Measurements from ENCODE around the gene TCP11L2.

TCP11L2 gene

DNA sequence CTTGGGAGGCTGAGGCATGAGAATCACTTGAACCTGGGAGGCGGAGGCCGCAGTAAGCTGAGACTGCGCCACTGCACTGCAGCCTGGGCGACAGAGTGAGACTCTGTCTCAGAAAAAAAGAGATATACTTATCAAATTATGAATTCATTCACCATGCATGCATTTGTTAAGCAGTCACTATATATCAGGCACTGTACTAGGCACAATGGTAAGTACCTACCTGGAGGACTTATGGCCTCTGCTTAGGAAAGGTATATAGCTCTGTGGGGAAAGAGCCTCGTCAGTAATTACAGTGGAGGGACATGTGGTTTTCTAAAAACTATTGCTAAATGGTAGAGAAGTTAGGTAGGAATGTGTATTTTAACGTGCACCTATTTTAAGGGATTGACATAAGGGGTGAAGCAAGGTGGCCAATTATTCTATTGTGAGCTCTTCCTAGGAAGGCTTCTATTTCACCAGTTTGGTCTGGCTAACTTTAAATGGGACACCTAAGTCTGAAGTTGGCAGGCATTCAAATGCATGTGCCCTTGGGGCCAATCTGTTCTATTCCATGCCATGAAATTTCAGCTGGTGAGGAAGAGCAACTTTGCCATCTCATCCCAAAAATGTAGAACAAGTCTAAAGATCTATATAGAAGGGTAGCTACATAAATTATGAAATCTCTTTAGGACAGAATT lies 15.0 kb downstream of the TCP11L2 start (continued):
- TF ChIP-seq, protein P1, sequence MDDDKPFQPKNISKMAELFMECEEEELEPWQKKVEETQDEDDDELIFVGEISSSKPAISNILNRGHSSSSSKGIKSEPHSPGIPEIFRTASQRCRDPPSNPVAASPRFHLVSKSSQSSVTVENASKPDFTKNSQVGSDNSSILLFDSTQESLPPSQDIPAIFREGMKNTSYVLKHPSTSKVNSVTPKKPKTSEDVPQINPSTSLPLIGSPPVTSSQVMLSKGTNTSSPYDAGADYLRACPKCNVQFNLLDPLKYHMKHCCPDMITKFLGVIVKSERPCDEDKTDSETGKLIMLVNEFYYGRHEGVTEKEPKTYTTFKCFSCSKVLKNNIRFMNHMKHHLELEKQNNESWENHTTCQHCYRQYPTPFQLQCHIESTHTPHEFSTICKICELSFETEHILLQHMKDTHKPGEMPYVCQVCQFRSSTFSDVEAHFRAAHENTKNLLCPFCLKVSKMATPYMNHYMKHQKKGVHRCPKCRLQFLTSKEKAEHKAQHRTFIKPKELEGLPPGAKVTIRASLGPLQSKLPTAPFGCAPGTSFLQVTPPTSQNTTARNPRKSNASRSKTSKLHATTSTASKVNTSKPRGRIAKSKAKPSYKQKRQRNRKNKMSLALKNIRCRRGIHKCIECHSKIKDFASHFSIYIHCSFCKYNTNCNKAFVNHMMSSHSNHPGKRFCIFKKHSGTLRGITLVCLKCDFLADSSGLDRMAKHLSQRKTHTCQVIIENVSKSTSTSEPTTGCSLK (tag by site-specific recombination; IDR thresholded peaks at IDR 0.05) = no peak
- TF ChIP-seq BCL11A (tag by site-specific recombination; IDR thresholded peaks at IDR 0.05; ENCODE audit: low read depth) = no peak
- TF ChIP-seq ZNF621 (tag by site-specific recombination; IDR thresholded peaks at IDR 0.05) = no peak
- TF ChIP-seq ZXDB (tag by site-specific recombination; IDR thresholded peaks at IDR 0.05) = no peak

DNA sequence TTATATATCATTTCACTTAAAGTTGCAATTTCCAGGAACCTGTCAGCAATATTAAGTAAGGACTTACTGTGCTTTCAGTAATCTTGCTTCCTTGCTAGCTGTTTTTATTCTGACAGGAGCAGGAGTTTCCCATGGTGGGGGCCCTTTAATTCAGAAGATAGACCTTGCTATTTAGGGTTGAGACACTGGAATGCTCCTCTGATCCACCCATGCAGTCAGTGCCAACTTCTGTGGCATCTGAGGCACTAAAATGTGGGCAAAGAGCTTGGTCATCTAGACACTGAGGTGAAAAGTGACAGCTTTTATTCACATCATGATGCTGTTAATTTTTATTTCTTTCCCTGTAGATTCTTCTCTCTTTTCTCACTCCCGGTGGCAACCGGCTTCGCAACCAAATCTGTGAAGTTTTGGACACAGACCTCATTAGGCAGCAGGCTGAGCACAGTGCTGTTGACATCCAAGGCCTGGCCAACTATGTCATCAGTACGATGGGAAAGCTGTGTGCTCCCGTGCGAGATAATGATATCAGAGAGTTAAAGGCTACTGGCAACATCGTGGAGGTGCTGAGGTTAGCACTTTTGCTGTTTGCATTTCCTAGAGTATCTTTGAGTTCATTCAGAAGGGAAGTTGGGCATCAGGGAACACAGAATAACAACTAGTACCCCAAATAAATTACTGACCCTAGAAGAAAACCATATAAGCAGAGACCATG lies 18.8 kb downstream of the TCP11L2 start:
- Histone ChIP-seq H3K4me3 (ENCODE audit: low read depth, low read length) (no peak overlapping the region), H3K4me1 (ENCODE audit: control insufficient read depth, insufficient read depth, low read length) (no peaks in the 10 kb centered on the region), H3K9me3 (ENCODE audit: control insufficient read depth, insufficient read depth, low read depth, low read length) (no peaks in the 10 kb centered on the region), H3K27ac (ENCODE audit: extremely low read depth, low read depth, low read length) (no peak overlapping the region), H3K36me3 (ENCODE audit: control insufficient read depth in 2 of 2, insufficient read depth in 1 of 2, low read length in 2 of 2) (peaks cover 5 to 61% of the 10 kb centered on the region in 2 experiments)
- no peak for TF ChIP-seq ZNF626 (tag by site-specific recombination; IDR thresholded peaks at IDR 0.05)
- TF ChIP-seq ZNF610 (tag by site-specific recombination; IDR thresholded peaks at IDR 0.05; ENCODE audit: borderline replicate concordance) = no peak
- TF ChIP-seq, protein P2, sequence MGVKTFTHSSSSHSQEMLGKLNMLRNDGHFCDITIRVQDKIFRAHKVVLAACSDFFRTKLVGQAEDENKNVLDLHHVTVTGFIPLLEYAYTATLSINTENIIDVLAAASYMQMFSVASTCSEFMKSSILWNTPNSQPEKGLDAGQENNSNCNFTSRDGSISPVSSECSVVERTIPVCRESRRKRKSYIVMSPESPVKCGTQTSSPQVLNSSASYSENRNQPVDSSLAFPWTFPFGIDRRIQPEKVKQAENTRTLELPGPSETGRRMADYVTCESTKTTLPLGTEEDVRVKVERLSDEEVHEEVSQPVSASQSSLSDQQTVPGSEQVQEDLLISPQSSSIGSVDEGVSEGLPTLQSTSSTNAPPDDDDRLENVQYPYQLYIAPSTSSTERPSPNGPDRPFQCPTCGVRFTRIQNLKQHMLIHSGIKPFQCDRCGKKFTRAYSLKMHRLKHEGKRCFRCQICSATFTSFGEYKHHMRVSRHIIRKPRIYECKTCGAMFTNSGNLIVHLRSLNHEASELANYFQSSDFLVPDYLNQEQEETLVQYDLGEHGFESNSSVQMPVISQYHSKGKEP (tag by site-specific recombination; IDR thresholded peaks at IDR 0.05) = no peak
- TF ChIP-seq ZNF19 (tag by site-specific recombination; IDR thresholded peaks at IDR 0.05; ENCODE audit: low read depth) = no peak
- TF ChIP-seq ZNF202 (tag by site-specific recombination; IDR thresholded peaks at IDR 0.05; ENCODE audit: borderline replicate concordance) = no peak
- no peak for TF ChIP-seq ZNF549 (tag by site-specific recombination; IDR thresholded peaks at IDR 0.05)
- TF ChIP-seq ZNF221 (tag by site-specific recombination; IDR thresholded peaks at IDR 0.05; ENCODE audit: borderline replicate concordance) = no peak
- TF ChIP-seq ZNF548 (tag by site-specific recombination; IDR thresholded peaks at IDR 0.05) = no peak
- TF ChIP-seq, protein P3, sequence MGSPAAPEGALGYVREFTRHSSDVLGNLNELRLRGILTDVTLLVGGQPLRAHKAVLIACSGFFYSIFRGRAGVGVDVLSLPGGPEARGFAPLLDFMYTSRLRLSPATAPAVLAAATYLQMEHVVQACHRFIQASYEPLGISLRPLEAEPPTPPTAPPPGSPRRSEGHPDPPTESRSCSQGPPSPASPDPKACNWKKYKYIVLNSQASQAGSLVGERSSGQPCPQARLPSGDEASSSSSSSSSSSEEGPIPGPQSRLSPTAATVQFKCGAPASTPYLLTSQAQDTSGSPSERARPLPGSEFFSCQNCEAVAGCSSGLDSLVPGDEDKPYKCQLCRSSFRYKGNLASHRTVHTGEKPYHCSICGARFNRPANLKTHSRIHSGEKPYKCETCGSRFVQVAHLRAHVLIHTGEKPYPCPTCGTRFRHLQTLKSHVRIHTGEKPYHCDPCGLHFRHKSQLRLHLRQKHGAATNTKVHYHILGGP (tag by site-specific recombination; IDR thresholded peaks at IDR 0.05) = no peak
- TF ChIP-seq ZNF670 (tag by site-specific recombination; IDR thresholded peaks at IDR 0.05; ENCODE audit: low read depth) = no peak
- no peak for TF ChIP-seq ZNF169 (tag by site-specific recombination; IDR thresholded peaks at IDR 0.05)
- no peak for TF ChIP-seq ZNF571 (tag by site-specific recombination; IDR thresholded peaks at IDR 0.05)
- ChIA-PET POLR2A (no interaction called here), CTCF (interaction anchor here (0.6 to 0.9 kb wide), 2 partner anchors 599 to 689 kb away, joined by 4 read pairs; no protein-coding TSS in a partner anchor)

DNA sequence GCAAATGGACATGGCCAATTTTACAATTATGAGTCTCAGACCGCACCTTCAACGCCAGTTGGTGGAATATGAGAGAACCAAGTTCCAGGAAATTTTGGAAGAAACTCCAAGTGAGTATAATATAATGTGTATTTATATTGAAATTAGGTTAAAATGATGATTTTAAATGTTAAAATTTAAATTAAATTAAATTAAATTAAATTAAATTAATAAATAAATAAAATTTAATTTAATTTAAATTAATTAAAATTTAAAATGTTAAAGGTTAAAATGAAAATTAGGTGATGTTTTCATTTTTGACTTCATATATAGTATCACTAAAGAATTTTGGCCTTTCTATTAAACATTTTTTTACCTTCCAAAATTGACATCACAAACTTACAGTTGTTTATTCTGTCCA lies 21.0 kb downstream of the TCP11L2 start:
- Histone ChIP-seq H3K4me1 (ENCODE audit: control insufficient read depth, insufficient read depth, low read length) (no peaks in the 10 kb centered on the region), H3K27ac (ENCODE audit: extremely low read depth, low read depth, low read length) (no peak overlapping the region), H3K4me3 (ENCODE audit: low read depth, low read length) (no peak overlapping the region), H3K9me3 (ENCODE audit: control insufficient read depth, insufficient read depth, low read depth, low read length) (no peaks in the 10 kb centered on the region), H3K36me3 (ENCODE audit: control insufficient read depth in 2 of 2, insufficient read depth in 1 of 2, low read length in 2 of 2) (peaks cover 5 to 47% of the 10 kb centered on the region in 2 experiments; a peak in 2 of 3 replicates)
- ChIA-PET CTCF (no interaction called here), POLR2A (no interaction called here)
- no peak for TF ChIP-seq ZNF560 (tag by site-specific recombination; IDR thresholded peaks at IDR 0.05; ENCODE audit: borderline replicate concordance)
- TF ChIP-seq ZNF624 (tag by site-specific recombination; IDR thresholded peaks at IDR 0.05) = no peak
- no peak for TF ChIP-seq ZEB2 (tag by site-specific recombination; IDR thresholded peaks at IDR 0.05)
- TF ChIP-seq, protein P4, sequence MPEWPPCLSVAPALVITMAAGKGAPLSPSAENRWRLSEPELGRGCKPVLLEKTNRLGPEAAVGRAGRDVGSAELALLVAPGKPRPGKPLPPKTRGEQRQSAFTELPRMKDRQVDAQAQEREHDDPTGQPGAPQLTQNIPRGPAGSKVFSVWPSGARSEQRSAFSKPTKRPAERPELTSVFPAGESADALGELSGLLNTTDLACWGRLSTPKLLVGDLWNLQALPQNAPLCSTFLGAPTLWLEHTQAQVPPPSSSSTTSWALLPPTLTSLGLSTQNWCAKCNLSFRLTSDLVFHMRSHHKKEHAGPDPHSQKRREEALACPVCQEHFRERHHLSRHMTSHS (tag by site-specific recombination; IDR thresholded peaks at IDR 0.05) = no peak
- TF ChIP-seq KLF8 (tag by site-specific recombination; IDR thresholded peaks at IDR 0.05) = no peak
- TF ChIP-seq KLF10 (tag by site-specific recombination; IDR thresholded peaks at IDR 0.05) = no peak
- no peak for TF ChIP-seq ZNF394 (tag by site-specific recombination; IDR thresholded peaks at IDR 0.05; ENCODE audit: borderline replicate concordance)
- no peak for TF ChIP-seq ZNF558 (tag by site-specific recombination; IDR thresholded peaks at IDR 0.05)
- TF ChIP-seq ZNF521 (tag by site-specific recombination; IDR thresholded peaks at IDR 0.05) = no peak
- TF ChIP-seq WT1 (tag by site-specific recombination; IDR thresholded peaks at IDR 0.05) = no peak
